ENCODE measurements around the gene ZNF598.

GRCh38 chr16:1985466-1986150 is 24.0 kb downstream of the ZNF598 start:
- TF ChIP-seq CTCF (IDR thresholded peaks at IDR 0.05; ENCODE audit: borderline replicate concordance, extremely low read depth, low read length, poor library complexity, severe bottlenecking), result no peak
- TF ChIP-seq EZH2 (IDR thresholded peaks at IDR 0.05; ENCODE audit: borderline replicate concordance, low read depth, low read length, severe bottlenecking), result no peak

Measured in DND-41 (cell line).